HG03108 (cell line): Measurements from ENCODE around the gene CSKMT.
A peak's percentile ranks its signal among the peaks of the same experiment; 100 is the strongest.
"Not testable (repeated sequence)": the region's sequence is repeated elsewhere in the genome, so short reads cannot be mapped to it uniquely, and the experiment has no call there.

Experiments
- ATAC-seq: cut with Tn5 transposase; IDR thresholded peaks from one replicate; pipeline ENCODE4 v1.9.1; 2021; ENCODE audit warnings: moderate library complexity; ENCODE audit not compliant: unreplicated experiment

Gene CSKMT

GRCh38 chr11:62665075-62665598 lies at the start of gene CSKMT, which contains the start of gene C11orf98:
Gene CSKMT, plus strand, starts transcription at chr11:62665312. Its CDS starts 568 bp downstream, at chr11:62665880.
Gene C11orf98, minus strand, starts transcription at chr11:62665210. Its CDS starts 41 bp downstream, at chr11:62665169.
- ATAC-seq: peak; percentile 75

DNA sequence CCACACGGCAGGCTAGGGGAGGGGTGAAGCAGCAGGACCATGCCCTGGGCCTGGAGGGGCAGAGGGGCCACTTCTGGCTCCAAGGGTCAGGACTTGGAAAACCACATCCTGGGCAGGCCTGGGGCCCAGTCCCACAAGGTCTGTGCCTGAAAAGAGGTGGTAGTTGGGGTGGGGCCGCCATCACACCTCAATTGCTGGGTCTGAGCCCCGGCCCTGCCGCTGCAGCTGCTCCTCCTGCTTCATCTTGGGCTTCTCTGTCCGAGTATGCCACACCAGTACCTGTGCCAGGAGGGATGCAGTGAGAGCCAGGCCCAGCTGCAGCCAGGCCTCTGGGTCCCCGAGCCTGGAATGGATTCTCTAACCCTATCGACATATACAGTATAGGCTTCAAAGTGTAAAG lies 49.6 kb upstream of the CSKMT start:
- ATAC-seq: no peak

DNA sequence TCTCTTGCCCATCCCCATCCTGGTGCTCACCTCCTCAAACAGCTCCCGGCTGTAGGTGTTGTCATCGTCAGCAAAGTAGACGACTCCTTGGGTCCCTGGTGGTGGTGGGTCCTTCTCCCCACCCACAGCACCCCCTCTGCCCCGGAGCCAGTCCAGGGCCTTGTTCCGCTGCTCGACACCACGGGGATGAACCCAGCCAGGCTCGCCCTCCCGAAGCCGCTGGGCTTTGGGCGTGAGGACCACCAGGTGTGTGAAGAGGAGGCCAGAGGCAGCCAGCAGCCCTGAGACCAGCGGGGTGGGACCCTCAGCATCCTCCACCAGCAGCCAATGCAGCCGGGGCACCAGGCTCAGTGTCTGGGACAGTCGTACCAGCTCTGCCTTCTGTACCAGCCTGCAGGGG lies 48.2 kb upstream of the CSKMT start:
- not testable (repeated sequence) for ATAC-seq

GRCh38 chr11:62621027-62621566 lies 44.0 kb upstream of the CSKMT start:
- ATAC-seq: no peak

DNA sequence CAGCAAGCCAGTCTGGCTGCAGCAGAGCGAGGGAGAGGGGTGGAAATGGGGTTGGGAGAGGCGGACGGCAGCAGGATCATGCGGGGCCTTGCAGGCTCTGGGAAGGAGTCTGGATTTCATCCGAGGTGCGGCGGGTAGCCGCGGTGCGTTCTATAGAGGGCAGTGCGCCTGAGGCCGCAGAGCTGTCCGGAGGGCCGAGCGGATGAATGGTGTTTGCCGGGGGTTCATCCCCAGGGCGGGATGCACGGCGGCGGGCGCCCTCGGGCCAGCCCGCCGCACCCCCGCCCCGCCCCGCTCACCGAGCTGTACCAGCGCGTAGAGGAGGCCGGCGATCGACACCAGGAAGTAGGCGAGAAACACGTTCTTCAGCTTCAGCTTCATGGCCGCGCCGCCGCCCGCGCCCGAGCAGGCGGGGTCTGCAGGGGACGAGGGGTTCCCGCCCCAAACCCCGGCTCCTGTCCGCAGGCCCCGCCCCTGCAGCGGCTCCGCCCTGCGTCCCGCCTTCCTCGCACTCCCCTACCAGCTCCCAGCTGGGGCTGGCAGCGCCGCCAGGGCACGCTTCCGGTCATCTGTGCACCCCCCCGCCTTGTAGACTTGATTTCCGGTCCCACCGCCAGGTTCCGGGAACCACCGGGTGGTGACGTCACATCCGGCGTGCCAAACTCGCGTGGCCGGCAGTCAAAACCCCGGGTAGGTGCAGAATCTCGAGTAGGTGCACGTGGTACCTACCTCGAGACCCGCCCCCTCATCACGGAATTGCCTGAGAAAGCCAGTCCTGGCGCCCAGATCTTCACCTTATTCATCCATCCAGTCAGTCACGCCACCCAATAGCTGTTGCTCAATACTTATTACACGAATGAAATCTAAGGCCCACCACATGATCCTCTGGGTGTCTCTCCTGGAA lies 43.3 kb upstream of the CSKMT start, which contains the start of gene B3GAT3:
B3GAT3 (minus strand) TSS at position 420 of the 904 bp plus-strand sequence; CDS start at position 381, 39 bp downstream.
- ATAC-seq: peak; percentile 97

DNA sequence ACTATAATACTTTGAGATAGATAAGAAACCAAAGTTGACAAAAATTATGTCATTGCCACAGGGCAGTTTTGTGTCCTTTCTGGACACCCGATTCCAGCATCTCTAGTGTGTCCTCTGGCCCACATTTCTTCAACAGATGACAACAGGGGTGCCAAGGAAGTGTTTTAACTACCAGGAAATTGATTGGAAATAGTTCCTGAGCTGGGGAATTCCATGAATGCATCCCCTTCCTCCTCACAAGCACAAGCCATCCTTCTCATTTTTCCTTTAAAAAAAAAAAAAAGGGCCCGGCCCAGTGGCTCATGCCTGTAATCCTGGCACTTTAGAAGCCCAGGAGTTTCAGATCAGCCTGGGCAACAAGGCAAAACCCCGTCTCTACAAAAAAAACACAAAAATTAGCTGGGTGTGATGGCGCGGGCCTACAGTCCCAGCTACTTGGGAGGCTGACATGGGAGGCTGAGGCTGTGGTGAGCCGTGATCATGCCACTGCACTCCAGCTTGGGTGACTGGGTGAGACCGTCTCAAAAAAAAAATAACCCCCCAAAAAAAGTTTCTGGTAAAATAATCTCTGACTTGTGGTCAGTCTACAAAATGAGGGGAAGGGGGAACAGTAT lies 42.5 kb upstream of the CSKMT start:
- no peak for ATAC-seq

GRCh38 chr11:62627713-62628112 lies 37.4 kb upstream of the CSKMT start:
- no peak for ATAC-seq

- ATAC-seq: no peak
Observed at GRCh38 chr11:62632492-62632891, 32.6 kb upstream of the CSKMT start.

- no peak for ATAC-seq
Observed at GRCh38 chr11:62644220-62644619, 20.9 kb upstream of the CSKMT start.

GRCh38 chr11:62645671-62645945 lies 19.5 kb upstream of the CSKMT start:
- no peak for ATAC-seq

- ATAC-seq: peak; percentile 94
Observed at GRCh38 chr11:62645946-62646824, 18.9 kb upstream of the CSKMT start, which contains the start of gene GANAB. Gene GANAB, minus strand, starts transcription at chr11:62646613. Its CDS starts 14 bp downstream, at chr11:62646599.

DNA sequence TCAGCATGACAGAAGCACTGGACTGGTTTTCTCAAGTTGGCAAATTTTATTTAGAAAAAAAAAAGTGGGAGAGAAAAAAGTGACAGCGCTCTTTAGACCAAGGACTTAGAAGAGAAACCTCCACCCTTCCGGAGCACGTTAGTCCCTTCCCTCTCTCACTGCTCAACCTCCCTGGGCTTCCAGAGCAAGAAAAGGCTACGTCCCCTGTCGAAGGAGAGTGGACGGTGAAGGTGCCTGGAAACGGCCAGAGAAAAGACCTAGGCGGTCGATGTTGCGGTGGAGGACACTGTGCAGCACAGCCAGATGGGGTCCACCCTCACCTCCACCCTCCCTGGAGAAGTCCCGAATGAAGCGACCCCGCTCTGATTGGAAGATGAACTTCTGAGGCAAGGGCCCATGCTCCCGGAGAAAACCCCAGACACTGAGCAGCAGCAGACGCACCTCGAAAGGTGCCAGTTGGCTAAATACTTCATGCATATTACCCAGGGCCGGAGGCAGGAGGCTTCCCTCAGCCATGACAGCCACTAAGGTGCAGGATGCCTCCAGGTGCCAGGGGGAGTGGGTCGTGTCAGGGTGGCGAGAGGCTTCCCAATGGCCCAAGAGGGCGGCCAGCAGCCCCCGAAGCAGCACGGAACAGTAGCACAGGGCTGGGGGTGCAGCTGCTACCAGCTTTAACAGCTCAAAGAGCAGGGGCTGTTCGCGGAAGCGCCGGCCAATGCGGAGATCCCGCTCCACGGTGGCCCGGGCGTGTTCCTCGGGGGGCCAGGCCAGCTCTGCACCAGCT lies 18.1 kb upstream of the CSKMT start:
- ATAC-seq: no peak

DNA sequence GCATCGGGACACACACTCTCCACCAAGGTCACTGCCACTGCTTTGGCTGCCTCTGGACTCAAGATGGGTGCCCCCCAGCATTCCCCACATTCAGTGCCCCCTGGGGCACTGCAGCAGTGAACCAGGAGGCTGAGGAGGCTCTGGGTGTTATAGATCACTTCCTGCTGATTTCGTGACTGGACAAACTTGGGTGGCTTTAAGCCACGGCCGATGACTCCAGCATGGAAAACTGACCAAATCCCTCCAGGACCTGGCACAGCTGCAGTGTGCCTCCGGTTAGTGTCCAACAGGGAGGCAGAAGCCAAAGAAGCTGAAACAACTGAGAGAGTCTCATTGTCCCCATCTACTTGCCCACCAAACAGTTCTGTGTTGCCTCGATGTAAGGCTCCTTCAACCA lies 17.5 kb upstream of the CSKMT start:
- ATAC-seq: no peak

- no peak for ATAC-seq
Observed at GRCh38 chr11:62648185-62648966, 16.7 kb upstream of the CSKMT start.

- ATAC-seq: no peak
Observed at GRCh38 chr11:62648967-62649364, 16.1 kb upstream of the CSKMT start.

DNA sequence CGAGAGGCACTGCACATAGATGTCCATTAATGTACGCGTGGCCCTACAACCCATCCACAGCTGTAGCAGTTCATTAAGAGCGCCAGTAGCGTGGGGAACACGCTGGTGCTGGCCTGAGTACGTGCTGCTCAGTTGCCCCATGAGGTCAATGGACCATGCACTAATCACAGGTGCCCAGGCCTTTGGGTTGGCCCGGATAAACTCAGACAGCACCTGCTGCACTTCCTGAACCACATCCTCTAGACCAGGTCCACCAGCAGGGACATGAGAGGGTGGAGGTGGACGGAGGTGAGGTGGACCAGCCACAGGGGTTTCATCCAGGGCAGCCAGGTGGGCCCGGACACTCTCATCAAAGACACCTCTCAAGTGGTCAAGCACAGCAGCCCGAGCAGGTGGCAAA lies 15.6 kb upstream of the CSKMT start:
- no peak for ATAC-seq

DNA sequence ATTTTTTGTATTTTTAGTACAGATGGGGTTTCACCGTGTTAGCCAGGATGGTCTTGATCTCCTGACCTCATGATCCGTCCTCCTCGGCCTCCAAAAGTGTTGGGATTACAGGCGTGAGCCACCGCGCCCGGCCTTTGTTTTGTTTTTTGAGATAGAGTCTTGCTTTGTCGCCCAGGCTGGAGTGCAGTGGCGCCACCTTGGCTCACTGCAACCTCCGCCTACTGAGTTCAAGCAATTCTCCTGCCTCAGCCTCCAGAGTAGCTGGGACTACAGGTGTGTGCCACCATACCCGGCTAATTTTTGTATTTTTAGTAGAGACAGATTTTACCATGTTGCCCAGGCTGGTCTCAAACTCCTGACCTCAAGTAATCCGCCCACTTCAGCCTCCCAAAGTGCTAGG lies 14.8 kb upstream of the CSKMT start:
- ATAC-seq: not testable (repeated sequence)

GRCh38 chr11:62652161-62653006 lies 12.7 kb upstream of the CSKMT start:
- ATAC-seq: no peak
